ENCODE measurements around the gene CEP70. TPM values are rescaled to one million over a fixed set of nuclear protein-coding genes. Genes with fewer than 3 reads are reported as not detected.

CEP70 gene
- total RNA-seq, 1 experiment from 2014 or later: 25.0 TPM

DNA sequence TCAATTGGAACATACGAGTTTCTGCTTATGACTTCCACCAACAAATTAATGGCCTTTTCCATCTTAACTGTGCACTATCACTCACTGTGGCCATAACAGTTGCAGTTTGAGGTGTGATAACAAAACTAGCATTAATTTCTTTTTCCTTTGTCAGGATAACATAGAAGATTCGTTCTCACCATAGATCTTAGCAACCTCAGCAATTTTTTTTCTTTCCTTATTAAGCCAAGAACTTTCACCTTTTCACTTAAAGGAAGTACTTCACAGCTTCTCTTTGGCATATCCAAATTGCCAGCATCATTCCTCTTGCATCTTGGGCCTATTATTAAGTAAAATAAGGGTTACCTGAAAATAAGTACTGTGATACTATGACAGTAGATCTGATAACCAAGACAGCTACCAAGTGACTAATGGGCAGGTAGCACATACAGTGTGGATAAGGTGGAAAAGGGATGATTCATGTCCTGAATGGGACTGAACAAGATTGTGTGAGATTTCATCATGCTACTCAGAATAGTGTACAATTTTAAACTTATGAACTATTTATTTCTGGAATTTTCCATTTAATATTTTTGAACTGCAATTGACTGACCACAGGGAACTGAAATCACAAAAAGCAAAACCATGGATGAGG lies 46.6 kb downstream of the CEP70 start:
- no TSS peak for BruUV-seq (replicated peaks)
- Histone ChIP-seq H3K27me3 (replicated peaks; ENCODE audit: control insufficient read depth, insufficient read depth, low read length) (no peaks in the 10 kb centered on the region), H3K9me3 (peaks cover 33% of the 10 kb centered on the region), H3K4me3 (ENCODE audit: low read depth, low read length) (no peak overlapping the region), H3K4me1 (no peaks in the 10 kb centered on the region), H3K36me3 (ENCODE audit: control insufficient read depth, insufficient read depth, low read length) (peaks cover 3% of the 10 kb centered on the region)
- intact Hi-C loops (cut with micrococcal nuclease; ENCODE audit: unreplicated experiment): no loop called here
- H3K9me3 Mint-ChIP-seq (ENCODE audit: unreplicated experiment): peaks cover 54% of the 10 kb centered on the region
- peaks cover 8% of the 10 kb centered on the region for H3K36me3 Mint-ChIP-seq (ENCODE audit: insufficient read depth, unreplicated experiment)
- H3K4me3 Mint-ChIP-seq (ENCODE audit: unreplicated experiment): no peak overlapping the region
- POLR2A ChIA-PET: no interaction called here
- no peak for TF ChIP-seq CTCF (IDR thresholded peaks at IDR 0.05; ENCODE audit: insufficient read depth in 1 of 2, low read depth in 1 of 2, low read length in 1 of 2, severe bottlenecking in 1 of 2, unreplicated experiment in 1 of 2)
- no peaks in the 10 kb centered on the region for H3K4me1 Mint-ChIP-seq (ENCODE audit: low read depth, unreplicated experiment)
- H3K27ac Mint-ChIP-seq (ENCODE audit: unreplicated experiment): no peak overlapping the region
- CTCF ChIA-PET: no interaction called here
- no peak for DNase-seq
- H3K27me3 Mint-ChIP-seq (ENCODE audit: insufficient read depth, unreplicated experiment): no peaks in the 10 kb centered on the region

DNA sequence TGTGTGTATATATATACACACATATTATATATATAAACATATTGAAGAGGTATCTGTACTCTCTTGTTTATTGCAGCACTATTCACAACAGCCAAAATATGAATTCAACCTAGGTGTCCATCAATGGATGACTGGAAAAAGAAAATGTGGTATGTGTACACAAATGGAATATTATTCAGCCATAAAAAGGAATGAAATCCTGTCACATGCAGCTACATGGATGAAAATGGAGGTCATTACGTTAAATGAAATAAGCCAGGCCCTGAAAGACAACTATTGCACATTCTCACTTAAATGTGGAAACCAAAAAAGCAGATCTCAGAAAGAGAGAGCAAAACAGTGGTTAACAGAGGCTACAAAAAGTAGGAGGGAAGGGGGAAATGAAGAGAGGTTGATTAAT lies 49.5 kb downstream of the CEP70 start:
- H3K27ac Mint-ChIP-seq (ENCODE audit: unreplicated experiment): no peak overlapping the region
- ChIA-PET CTCF (no interaction called here), POLR2A (no interaction called here)
- BruUV-seq (replicated peaks): no TSS peak
- peaks cover 8% of the 10 kb centered on the region for H3K36me3 Mint-ChIP-seq (ENCODE audit: insufficient read depth, unreplicated experiment)
- no peak for DNase-seq
- H3K9me3 ChIP-seq: peaks cover 24% of the 10 kb centered on the region
- no peak overlapping the region for H3K4me3 Mint-ChIP-seq (ENCODE audit: unreplicated experiment)
- no peaks in the 10 kb centered on the region for H3K4me1 Mint-ChIP-seq (ENCODE audit: low read depth, unreplicated experiment)
- H3K27me3 ChIP-seq (replicated peaks; ENCODE audit: control insufficient read depth, insufficient read depth, low read length): no peaks in the 10 kb centered on the region
- no peaks in the 10 kb centered on the region for H3K4me1 ChIP-seq
- H3K36me3 ChIP-seq (ENCODE audit: control insufficient read depth, insufficient read depth, low read length): peaks cover 5% of the 10 kb centered on the region
- no peak for TF ChIP-seq CTCF (IDR thresholded peaks at IDR 0.05; ENCODE audit: insufficient read depth in 1 of 2, low read depth in 1 of 2, low read length in 1 of 2, severe bottlenecking in 1 of 2, unreplicated experiment in 1 of 2)
- H3K4me3 ChIP-seq (ENCODE audit: low read depth, low read length): no peak overlapping the region
- intact Hi-C loops (cut with micrococcal nuclease; ENCODE audit: unreplicated experiment): no loop called here
- H3K9me3 Mint-ChIP-seq (ENCODE audit: unreplicated experiment): peaks cover 56% of the 10 kb centered on the region
- no peaks in the 10 kb centered on the region for H3K27me3 Mint-ChIP-seq (ENCODE audit: insufficient read depth, unreplicated experiment)

DNA sequence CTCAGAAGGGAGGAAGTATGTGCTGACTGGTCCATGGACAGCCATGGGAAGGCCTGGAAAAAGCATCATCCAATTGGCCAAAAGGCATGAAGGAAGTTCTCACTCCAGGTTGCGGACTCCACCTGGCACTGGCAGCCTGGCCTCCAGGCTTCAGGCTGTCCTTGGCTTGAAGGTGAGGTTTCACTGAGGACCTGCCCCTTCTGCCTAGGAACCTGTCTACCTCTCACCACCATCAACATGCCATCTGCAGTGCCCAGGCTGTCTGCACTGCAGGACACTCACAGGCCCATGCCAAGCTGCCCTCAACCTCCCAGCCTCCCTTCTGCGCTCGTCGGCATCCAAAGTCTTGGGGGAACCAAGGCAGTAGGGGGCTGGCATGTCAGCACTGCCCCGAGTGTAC lies 51.1 kb downstream of the CEP70 start:
- Mint-ChIP-seq H3K36me3 (ENCODE audit: insufficient read depth, unreplicated experiment) (peaks cover 13% of the 10 kb centered on the region), H3K9me3 (ENCODE audit: unreplicated experiment) (peaks cover 52% of the 10 kb centered on the region), H3K27me3 (ENCODE audit: insufficient read depth, unreplicated experiment) (no peaks in the 10 kb centered on the region), H3K27ac (ENCODE audit: unreplicated experiment) (no peak overlapping the region), H3K4me3 (ENCODE audit: unreplicated experiment) (no peak overlapping the region), H3K4me1 (ENCODE audit: low read depth, unreplicated experiment) (no peaks in the 10 kb centered on the region)
- intact Hi-C loops (cut with micrococcal nuclease; ENCODE audit: unreplicated experiment): no loop called here
- BruUV-seq (replicated peaks): no TSS peak
- Histone ChIP-seq H3K4me1 (no peaks in the 10 kb centered on the region), H3K4me3 (ENCODE audit: low read depth, low read length) (no peak overlapping the region), H3K36me3 (ENCODE audit: control insufficient read depth, insufficient read depth, low read length) (peaks cover 2% of the 10 kb centered on the region), H3K9me3 (peaks cover 29% of the 10 kb centered on the region), H3K27me3 (replicated peaks; ENCODE audit: control insufficient read depth, insufficient read depth, low read length) (no peaks in the 10 kb centered on the region)
- CTCF ChIA-PET: no interaction called here
- POLR2A ChIA-PET: no interaction called here
- DNase-seq: no peak
- TF ChIP-seq CTCF (IDR thresholded peaks at IDR 0.05; ENCODE audit: insufficient read depth in 1 of 2, low read depth in 1 of 2, low read length in 1 of 2, severe bottlenecking in 1 of 2, unreplicated experiment in 1 of 2): no peak
